ENCODE data around the gene SOX5.

SOX5 gene

DNA sequence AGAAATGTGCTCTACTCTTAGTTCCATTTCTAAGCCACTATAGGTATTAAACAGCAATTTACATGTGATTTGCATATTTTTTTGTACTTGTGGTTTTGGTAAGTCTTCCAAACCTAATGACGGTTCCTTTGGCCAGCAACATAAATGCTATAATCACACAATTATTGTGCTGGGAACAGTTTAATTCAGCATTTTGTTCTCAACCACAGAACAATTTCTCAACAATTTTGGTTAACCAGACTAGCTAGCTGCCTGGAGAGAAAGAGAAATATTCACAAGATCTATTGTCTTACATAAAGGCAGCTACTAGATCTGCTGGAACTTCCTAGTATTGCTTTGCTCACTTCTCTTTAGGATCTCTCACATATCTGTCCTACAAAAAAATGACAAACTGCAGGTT is 265.3 kb downstream of the SOX5 start:
- DNase-seq (ENCODE audit: low spot score), result no peak

DNA sequence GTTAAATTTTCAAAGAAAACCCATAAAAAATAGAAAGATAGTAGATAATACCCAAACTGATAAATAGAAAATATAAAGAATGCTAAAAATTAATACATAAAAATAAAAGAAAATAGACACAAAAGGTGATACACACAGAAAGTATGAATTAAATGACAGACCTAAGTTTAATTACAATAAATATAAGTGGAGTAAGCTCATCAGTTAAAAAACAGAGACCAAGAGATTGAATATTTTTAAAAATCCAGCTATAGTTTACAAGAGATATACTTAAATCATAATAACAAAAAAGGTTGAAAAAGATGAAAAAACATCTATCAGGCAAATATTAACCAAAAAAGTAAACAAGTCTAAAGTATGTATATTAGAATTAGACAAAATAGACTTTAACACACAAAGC is 268.2 kb downstream of the SOX5 start:
- no peak for DNase-seq (ENCODE audit: low spot score)

DNA sequence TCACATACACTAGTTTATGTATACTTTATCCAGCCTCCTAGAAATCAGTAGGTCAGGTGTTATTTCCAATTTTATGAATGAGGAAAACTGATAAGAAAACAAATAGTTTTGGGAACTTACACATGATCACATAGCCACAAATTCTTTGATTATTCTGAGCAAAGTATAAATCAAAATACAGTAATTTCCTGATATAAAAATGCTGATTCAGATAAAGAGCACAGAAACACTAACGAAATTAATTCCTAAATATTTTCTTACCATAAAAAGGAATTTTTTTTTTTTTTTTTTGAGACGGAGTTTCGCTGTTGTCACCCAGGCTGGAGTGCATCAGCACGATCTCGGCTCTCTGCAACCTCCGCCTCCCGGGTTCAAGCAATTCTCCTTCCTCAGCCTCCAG is 275.4 kb downstream of the SOX5 start:
- no peak for DNase-seq (ENCODE audit: low spot score)

DNA sequence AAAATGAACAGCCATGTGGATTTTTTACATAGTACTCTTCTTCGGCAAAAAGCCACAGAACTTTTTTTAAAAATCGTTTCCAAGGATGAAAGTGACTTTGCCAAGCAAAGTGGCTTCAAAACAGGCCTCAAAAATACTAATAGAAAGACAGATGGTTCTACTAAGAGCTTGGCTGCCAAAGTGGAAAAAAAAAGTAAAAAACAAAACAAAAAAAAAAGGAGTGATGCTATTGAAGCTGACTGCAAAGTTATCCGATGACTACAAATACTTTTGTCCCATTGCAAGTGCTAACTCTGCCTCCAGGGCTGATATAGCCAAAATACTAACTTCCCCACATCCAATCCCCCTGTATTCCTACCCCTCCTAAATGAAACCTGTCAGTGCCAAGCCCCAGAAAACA is 277.6 kb downstream of the SOX5 start:
- DNase-seq (ENCODE audit: low spot score), result no peak

DNA sequence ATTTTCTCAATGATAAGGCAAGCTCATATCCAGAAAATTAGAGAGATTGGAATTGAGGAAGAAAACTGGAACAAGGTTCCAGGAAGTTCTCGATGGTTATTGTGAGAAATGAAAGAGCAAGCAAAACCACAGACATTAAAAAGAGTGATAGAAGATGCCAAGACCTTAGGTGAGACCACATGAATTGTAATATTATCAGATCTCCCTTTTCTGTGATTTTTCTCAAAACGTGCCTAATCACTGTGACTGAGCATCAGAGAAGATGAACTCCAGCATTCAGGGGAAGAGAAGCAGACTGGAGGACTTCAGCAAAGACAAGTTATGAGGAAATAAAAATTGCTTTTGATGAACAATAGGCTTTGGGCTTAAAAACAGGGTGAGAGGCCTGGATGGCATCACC is 278.8 kb downstream of the SOX5 start:
- no peak for DNase-seq (ENCODE audit: low spot score)

DNA sequence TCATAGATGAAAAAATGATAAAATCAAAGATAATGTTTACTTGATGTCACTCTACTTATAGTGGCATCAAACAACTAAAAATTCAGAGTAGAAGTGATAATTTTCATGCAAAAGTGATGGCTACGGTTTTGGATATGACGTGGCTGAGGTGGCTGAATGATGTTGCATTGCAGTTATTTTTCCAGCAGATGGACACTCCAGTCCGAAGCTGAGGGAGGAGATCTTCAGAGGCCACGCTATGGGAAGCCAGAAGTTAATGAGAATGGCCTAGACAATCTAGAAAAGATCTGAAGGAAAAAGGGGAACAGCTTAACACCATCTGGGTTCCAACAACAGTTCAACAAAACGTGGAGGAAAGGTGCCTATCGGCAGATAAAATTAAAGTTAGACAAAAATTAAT is 279.8 kb downstream of the SOX5 start:
- no peak for DNase-seq (ENCODE audit: low spot score)

DNA sequence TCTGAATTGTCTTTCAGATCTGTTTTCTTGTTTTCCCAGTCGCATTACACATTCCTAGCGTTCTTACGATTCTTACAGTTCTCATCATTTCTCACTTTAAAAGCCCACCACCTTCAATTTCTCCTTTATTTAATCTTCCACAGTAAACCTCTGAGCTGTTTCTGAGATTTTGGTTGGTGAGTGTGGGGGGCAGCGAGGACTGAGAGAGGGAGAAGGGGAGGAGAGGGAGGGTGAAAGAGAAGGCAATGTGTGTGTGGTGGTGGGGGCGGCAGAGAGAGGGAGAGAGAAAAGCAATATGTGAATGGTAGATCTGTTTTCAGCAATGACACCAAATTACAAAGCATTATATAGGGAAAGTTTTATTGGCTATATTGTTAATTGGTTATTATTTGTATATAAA is 282.6 kb downstream of the SOX5 start:
- DNase-seq (ENCODE audit: low spot score), result no peak

DNA sequence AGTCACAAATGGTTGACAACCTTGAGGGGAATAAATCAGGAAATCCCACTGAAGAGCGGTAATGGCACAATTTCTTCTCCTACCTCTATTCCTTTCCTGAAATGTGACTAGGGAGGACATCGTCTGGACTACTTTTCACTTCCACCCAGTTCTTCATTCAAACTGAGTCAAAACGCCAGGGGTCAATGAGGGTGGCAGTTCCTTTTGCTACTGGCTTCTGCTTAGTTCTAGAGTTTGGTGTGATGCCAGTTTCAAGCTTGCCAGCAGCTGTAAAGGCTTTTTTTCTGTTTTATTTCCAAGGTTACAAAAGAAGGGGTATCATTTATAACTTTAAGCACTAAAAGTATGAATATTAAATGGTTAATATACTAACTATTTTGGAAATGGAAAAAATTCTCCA is 286.5 kb downstream of the SOX5 start:
- no peak for DNase-seq (ENCODE audit: low spot score)

DNA sequence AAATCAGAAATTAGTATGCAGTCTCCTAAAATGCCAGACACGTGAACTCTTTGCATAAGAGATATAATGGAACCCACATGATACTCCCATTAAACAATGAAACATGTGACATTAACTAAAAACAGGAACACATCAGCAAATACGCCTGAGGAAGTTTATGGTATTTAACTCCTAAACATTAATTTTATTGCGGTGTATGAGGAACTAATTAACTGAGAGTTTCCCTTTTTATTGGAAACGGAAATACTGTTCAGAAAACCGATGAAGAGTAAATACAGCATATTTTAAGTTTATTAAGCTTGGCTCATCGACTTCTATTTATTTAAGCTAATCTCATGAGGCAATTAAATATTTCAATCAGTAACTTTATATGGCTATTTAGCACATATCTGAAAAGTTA is 290.3 kb downstream of the SOX5 start:
- no peak for DNase-seq (ENCODE audit: low spot score)

DNA sequence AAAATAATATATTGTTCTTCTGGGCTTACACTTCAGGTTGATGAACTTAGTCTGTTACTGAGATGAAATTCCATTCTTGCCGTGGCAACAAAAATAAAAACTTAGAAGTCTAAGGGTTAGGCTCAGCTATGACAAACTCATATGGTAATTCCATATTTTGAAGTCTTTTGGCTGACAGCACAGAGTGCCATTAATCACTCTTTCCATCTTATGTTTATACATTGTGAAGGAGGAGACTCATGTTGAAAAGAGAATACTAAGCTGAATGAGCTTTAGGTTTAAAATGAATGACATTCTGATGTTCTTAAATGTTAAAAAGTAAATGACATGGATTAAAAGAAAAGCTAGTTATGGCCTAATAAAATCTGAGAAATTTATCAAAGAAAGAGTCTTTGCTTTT is 291.9 kb downstream of the SOX5 start:
- DNase-seq (ENCODE audit: low spot score), result no peak

DNA sequence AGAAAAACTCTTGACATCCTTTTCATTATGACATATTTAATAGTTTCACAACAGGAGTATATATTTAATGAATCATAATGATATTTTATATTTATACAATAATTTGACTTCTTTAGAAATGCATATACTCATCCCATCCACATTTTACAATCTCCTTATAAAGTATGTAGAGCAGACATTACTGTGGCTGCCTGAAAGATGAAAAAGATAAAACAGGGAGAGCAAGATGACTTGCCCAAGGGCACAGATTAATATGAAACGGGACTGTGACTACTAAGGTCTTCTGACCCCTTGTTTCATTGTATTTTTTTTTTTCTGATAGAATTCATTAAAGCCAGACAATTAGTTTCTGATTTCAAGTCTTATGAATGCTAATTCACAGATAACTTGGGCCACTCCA is 293.6 kb downstream of the SOX5 start:
- DNase-seq (ENCODE audit: low spot score), result no peak

DNA sequence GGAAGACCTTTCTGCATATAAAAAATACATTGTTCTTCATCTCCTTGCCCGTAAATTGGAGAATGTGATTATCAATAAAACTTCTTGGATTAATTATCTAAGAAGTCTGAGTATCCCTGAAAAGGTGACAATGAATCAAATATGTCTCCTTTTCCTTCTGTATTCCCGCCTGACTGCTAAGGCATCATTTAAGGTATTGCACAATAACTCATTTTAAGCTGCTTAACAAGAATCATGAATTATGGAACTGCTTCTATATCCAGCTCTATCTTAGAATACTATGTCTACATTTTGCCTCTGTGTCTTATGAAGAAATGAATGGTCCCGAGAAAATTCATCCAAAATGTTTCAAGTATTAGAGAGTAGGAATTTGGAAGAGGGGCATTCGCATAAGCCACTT is 294.4 kb downstream of the SOX5 start:
- DNase-seq (ENCODE audit: low spot score), result no peak

DNA sequence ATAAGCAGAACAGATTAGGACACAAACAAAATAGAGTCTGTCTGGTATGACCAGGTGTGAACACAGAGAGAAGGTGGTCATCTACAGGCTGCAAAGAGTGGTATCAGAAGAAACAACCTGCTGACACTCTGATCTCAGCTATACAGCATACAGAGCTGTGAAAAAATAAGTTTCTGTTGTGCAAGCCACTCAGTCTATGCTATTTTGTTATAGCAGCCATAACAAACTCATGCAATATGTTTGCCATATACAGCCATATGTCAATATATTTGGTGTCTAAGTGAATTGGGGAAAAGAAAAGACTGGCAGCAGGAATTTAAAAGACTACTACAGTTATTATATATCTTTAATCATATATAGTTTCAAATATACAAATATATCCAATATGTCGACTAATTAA is 300.9 kb downstream of the SOX5 start:
- no peak for DNase-seq (ENCODE audit: low spot score)

DNA sequence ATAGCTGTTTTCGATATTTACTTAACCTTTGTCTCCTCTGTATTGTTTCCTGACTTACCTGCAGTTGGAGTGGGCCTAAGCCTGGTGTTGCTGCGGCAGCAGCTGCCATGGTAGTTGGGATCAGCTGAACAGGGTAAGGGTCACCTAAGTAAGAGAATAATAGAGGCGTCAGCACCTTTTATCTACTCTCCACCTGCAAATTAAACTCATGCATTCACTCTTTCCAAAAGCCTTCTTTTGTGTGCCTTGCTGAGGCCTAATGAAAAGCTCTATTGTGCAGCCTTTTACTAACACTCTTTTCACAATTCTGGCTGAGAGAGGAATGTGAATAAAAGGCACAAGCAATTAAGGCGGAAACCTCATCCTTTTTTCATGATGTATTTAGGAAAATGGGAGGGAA is 308.7 kb downstream of the SOX5 start:
- no peak for DNase-seq (ENCODE audit: low spot score)

DNA sequence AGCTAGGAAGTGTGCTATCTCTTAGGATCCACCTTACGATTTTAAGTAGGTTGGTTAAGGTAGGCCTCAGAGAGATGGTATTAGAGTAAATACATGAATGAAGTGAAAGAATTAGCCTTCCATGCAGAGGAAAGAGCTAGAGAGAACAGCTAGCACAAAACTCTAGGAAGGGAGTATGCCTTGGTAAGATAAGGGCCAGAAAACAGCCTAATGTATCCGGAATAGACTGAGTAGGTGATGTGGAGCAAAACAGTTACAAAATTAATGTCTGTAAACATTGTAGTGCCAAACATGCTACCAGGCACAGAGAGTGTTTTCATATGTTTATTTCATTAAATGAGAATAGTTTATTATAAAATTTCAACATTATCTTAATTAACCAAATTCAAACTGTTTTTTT is 315.1 kb downstream of the SOX5 start:
- DNase-seq (ENCODE audit: low spot score), result no peak

DNA sequence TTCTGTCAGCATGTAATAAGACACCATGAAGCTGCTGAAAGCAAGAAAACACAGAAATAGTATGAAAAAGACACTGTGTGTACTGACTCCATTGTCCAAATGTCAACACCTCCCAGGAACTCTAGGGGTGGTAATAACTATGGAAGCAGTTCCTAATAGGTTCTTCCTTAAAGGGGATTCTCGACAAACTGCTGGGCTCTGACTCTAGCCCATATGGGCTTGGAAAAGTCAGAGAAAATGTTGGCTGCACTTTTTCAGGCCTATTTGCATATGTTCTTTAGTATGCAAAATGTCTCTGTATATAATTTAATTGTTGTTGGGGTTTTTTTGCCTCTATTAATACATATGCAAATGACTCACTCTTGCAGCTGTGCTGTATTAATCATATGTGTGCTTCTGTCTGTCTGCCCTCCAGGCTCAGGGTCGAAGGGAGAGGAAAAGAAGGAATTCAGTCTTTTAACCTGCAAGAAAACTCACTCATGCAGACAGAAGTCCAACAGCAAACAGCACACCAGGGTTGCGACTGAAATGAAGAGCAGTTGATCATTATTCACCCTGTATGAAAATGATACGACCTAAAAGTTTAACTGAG is 317.6 kb downstream of the SOX5 start:
- DNase-seq (ENCODE audit: low spot score), result no peak

DNA sequence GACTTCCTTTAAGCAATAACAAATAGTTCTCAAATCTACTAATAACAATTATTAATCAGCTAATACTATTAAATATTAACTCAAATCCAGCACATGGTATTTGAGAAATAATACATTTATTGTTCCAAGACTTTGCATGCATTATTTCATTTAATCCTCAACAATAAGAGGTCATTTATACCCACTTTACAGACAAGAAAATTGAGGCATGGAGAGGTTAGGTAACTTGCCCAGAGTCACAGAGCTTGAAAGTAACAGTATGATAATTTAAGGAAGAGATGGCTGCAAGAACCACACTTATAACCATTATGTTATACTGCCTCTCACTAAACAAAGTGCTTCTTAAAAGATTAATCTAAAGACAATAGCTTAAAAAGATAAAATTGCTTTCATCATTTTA is 318.9 kb downstream of the SOX5 start:
- no peak for DNase-seq (ENCODE audit: low spot score)

DNA sequence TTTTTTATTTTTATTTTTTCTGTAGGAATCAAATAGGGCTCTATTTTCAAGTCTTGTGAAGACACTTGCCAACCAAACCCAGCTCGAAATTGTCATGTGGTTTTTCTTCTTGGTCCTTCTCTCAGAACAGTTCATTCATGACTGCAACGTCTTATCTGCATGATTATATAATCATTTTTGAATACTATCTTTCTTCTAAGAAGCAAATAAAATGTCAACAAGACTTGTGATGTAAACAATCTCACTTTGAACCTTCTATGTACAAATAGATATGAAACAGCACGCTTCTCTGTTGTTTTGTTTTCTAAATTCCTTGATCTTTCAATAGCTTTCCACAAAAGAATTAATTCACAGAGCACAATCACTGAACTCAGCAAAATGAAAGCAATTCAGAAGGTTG is 320.7 kb downstream of the SOX5 start:
- DNase-seq (ENCODE audit: low spot score), result no peak

DNA sequence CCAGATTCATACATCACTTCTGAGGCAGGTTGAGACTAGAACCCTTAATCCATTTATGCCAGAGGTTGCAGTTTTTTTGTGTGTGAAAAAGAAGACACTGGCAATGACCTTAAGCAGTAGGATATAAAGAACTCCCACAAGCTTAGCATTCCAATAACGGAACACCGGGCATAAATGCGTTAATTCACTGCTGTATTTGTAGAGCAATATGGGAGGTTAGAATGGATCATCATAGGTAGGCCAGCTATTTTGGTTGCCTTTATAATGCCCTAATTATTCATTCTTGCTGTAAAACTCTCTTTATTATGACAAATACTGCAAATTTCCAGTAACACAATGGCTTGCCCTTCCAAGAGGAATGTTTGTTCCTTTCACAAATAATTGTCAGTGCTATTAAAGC is 322.7 kb downstream of the SOX5 start:
- DNase-seq (ENCODE audit: low spot score), result no peak

DNA sequence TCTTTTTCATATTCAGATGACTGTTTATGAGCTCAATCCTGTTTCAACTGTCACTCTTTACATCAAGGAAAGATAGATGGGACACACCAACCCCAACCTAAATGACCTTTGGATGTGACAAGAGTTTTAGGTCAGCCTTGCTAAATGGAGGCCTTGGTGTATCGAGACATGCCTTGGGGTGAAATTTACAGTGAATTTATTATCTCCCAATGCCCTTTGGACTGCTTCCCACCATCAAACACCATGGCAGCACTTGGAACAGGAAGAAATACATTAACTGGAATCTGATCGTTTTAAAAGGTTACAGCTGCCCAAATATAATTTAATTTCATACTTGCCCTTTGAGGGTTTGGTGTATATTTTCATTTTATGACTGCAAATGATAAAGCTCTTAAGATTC is 327.6 kb downstream of the SOX5 start:
- DNase-seq (ENCODE audit: low spot score), result no peak

DNA sequence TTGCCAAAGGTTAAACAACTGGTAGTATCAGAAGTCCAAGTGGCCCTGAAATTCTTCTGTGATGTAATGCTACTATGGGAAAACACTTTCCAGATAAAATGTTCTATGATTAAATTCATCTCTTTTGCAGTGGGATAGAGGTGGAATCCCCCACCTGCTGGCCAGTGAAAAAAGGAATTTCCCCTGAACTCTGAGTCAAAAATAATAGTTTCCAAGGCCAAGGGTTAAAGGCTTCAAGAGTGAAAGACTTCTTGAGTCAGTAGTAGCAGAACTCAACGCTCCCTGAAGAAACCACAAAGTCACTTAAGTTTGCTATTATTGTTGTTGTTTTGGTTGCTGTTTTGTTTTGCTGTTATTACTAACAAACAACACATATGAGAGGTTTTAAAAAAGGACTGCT is 330.8 kb downstream of the SOX5 start:
- DNase-seq (ENCODE audit: low spot score), result no peak

DNA sequence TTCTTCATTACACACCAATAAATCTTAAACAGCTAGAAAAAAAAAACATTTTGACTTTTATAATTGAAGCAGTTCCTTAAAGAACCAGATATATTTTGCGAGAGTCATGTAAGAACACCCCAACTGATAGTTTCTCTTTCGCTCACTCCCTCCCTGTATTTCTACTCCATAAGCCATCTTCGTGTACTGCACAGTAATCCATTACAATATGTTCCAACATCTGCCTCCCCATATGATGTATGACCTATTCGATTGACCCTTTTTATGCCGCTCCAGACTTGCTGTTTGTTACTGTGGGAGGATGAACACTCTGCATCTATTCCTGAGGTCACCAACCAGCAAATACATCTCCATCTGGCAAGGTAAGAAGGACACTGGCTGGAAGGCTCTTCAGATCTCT is 331.7 kb downstream of the SOX5 start:
- no peak for DNase-seq (ENCODE audit: low spot score)

DNA sequence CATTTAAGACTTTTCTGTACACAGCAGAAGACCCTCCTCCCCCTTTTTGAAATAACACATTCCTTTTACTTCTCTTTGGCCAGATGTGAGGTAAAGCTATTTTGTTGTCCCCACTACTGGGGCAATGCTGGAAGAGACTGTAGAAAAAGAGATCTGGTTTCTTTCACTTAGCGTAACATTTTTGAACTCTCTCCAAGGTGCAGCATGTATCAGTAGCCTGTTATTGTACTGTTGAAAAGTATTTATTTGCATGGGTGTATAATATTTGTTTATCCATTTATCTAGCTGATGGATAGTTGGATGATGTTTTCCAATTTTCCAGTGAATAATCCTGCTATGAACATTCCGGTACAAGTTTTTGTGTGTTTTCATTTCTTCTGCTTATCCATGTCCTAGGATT is 335.2 kb downstream of the SOX5 start:
- no peak for DNase-seq (ENCODE audit: low spot score)

DNA sequence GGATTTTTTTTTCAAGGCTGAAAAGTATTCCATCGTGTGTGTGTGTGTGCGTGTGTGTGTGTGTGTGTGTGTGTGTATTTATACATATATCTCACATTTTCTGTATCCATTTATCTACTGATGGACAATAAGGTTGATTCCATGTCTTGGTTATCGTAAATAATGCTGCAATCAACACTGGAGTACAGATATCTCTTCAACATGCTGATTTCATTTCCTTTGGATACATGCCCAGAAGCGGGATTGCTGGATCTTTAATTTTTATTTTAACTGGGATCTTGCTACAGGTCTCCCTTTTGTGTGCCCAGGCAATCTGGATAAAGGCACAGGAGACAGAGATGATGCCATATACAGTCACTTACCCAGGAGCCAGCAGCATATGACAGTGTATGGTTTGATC is 338.1 kb downstream of the SOX5 start:
- DNase-seq (ENCODE audit: low spot score), result no peak

DNA sequence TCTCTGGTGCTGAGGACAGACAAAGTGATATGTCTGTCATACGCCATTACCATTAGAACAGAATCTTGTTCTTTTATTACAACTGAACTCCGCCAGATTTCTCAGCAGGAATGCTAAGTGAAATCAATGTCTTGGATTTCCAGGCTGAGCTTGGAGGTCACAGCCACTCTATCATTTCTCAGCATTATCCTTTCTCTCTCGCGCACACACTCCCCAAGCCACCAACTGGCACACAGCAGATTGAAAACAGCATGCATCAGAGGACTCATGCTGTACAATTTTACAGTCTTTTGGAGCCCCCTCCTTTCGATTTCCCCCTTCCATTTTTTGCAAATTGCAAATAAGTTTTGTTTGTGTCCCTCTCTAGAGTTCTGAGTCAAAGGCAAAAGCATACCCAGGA is 348.6 kb downstream of the SOX5 start:
- no peak for DNase-seq (ENCODE audit: low spot score)
